CD8-positive, alpha-beta memory T cell (primary cell): ENCODE measurements around the gene METTL26. TPM values are rescaled to one million over a fixed set of nuclear protein-coding genes. Genes with fewer than 3 reads are reported as not detected.

Experiments used
- CTCF ChIA-PET: fragments of 350-600 bp; sonication (Branson Sonifier 250); formaldehyde crosslinking; loops from one replicate; lab custom pipeline; 2021; ENCODE audit warnings: antibody characterized with exemption; lab: Charles Lee
- POLR2A ChIA-PET: fragments of 350-600 bp; sonication (Branson Sonifier 250); formaldehyde crosslinking; loops from one replicate; lab custom pipeline; 2021; ENCODE audit warnings: antibody characterized with exemption; lab: Charles Lee
- DNase-seq, 5 donors: peaks; one replicate each; pipeline versions ENCODE4 v3.0.0 to v3.0.0-alpha.2; 2020 to 2022; ENCODE audit warnings: mixed read lengths in 1 of 5
- H3K27ac ChIP-seq: one replicate; pipeline ENCODE4 v1.7.0; 2013; ENCODE audit warnings: low read depth, mild to moderate bottlenecking, low read length, moderate library complexity
- H3K27me3 ChIP-seq: 2 replicates; pipeline ENCODE4 v1.7.0; 2013; ENCODE audit warnings: low read length, mild to moderate bottlenecking; ENCODE audit not compliant: insufficient read depth, poor library complexity, severe bottlenecking
- H3K36me3 ChIP-seq: 2 replicates; pipeline ENCODE4 v1.7.0; 2013; ENCODE audit warnings: mild to moderate bottlenecking, low read length, moderate library complexity; ENCODE audit not compliant: insufficient read depth
- H3K4me1 ChIP-seq: 2 replicates; pipeline ENCODE4 v1.7.0; 2013; ENCODE audit warnings: mild to moderate bottlenecking, low read length, moderate library complexity; ENCODE audit not compliant: insufficient read depth
- H3K4me3 ChIP-seq: 2 replicates; pipeline ENCODE4 v1.7.0; 2013; ENCODE audit warnings: mild to moderate bottlenecking, low read length
- H3K9me3 ChIP-seq: 2 replicates; pipeline ENCODE4 v1.7.0; 2013; ENCODE audit warnings: mild to moderate bottlenecking, low read length
- H3K27ac Mint-ChIP-seq, 8 donors: one replicate each; pipeline ENCODE4 v1.8.0; 2020 to 2021; ENCODE audit warnings: mixed read lengths in 8 of 8, mild to moderate bottlenecking in 6 of 8, inconsistent platforms in 3 of 8, moderate library complexity in 3 of 8
- H3K27me3 Mint-ChIP-seq, 2 donors: one replicate each; pipeline ENCODE4 v1.8.0; 2020 to 2021; ENCODE audit warnings: mixed read lengths in 2 of 2, mild to moderate bottlenecking in 1 of 2, moderate library complexity in 1 of 2
- H3K36me3 Mint-ChIP-seq, 3 donors: one replicate each; pipeline ENCODE4 v1.8.0; 2020 to 2021; ENCODE audit warnings: mixed read lengths in 3 of 3, inconsistent platforms in 1 of 3, mild to moderate bottlenecking in 1 of 3
- H3K4me1 Mint-ChIP-seq, 3 donors: one replicate each; pipeline ENCODE4 v1.8.0; 2020 to 2021; ENCODE audit warnings: mixed read lengths in 3 of 3, inconsistent platforms in 1 of 3, mild to moderate bottlenecking in 1 of 3
- H3K4me3 Mint-ChIP-seq, 7 donors: one replicate each; pipeline ENCODE4 v1.8.0; 2020 to 2021; ENCODE audit warnings: mixed read lengths in 7 of 7, mild to moderate bottlenecking in 6 of 7, moderate library complexity in 4 of 7, inconsistent platforms in 2 of 7
- H3K9me3 Mint-ChIP-seq, 5 donors: one replicate each; pipeline ENCODE4 v1.8.0; 2020 to 2022; ENCODE audit warnings: mixed read lengths in 5 of 5, mild to moderate bottlenecking in 3 of 5, moderate library complexity in 2 of 5, inconsistent platforms in 1 of 5
- polyA plus RNA-seq: library from polyadenylated mRNA; unstranded; fragments of 300-500 nt; fragmentation: Illumina TruSeq; gene quantifications from one replicate; pipeline ENCODE4 v1.2.3, GENCODE V29; 2021
- total RNA-seq, 2 experiments: library from RNA; stranded (reverse); gene quantifications; one replicate each; pipeline ENCODE4 v1.2.3, GENCODE V29; 2021

METTL26 gene
- total and polyA plus RNA-seq, 3 experiments from 2014 or later: 97.4 to 129 (median 129) TPM

GRCh38 chr16:620700-621525 is 15.2 kb downstream of the METTL26 start:
- no peaks in the 10 kb centered on the region for H3K9me3 Mint-ChIP-seq
- no peak overlapping the region for H3K4me3 Mint-ChIP-seq
- ChIA-PET CTCF (no interaction called here), POLR2A (no interaction called here)
- H3K36me3 ChIP-seq: no peaks in the 10 kb centered on the region
- H3K9me3 ChIP-seq: no peaks in the 10 kb centered on the region
- peaks cover 0 to 11% (median 0%) of the 10 kb centered on the region in 3 donors for H3K36me3 Mint-ChIP-seq
- no peak overlapping the region for H3K27ac Mint-ChIP-seq
- H3K27me3 ChIP-seq: no peaks in the 10 kb centered on the region
- no peak overlapping the region for H3K4me3 ChIP-seq
- H3K4me1 ChIP-seq: no peaks in the 10 kb centered on the region
- DNase-seq: peak in 1 of 5 donors; percentile 45
- H3K27me3 Mint-ChIP-seq: no peaks in the 10 kb centered on the region
- H3K4me1 Mint-ChIP-seq: no peaks in the 10 kb centered on the region
- no peak overlapping the region for H3K27ac ChIP-seq

GRCh38 chr16:619476-620100 is 16.5 kb downstream of the METTL26 start:
- Histone ChIP-seq H3K36me3 (no peaks in the 10 kb centered on the region), H3K4me1 (no peaks in the 10 kb centered on the region), H3K27ac (no peak overlapping the region), H3K27me3 (no peaks in the 10 kb centered on the region), H3K4me3 (no peak overlapping the region), H3K9me3 (no peaks in the 10 kb centered on the region)
- Mint-ChIP-seq H3K27me3 (no peaks in the 10 kb centered on the region), H3K4me3 (no peak overlapping the region), H3K36me3 (peaks cover 0 to 9% (median 0%) of the 10 kb centered on the region in 3 donors), H3K27ac (no peak overlapping the region), H3K4me1 (no peaks in the 10 kb centered on the region), H3K9me3 (no peaks in the 10 kb centered on the region)
- no peak for DNase-seq
- ChIA-PET POLR2A (no interaction called here), CTCF (no interaction called here)

- Mint-ChIP-seq H3K4me3 (no peak overlapping the region), H3K9me3 (no peaks in the 10 kb centered on the region), H3K27ac (no peak overlapping the region), H3K27me3 (no peaks in the 10 kb centered on the region), H3K4me1 (no peaks in the 10 kb centered on the region), H3K36me3 (peaks cover 0 to 10% (median 0%) of the 10 kb centered on the region in 3 donors)
- no peaks in the 10 kb centered on the region for H3K9me3 ChIP-seq
- H3K4me1 ChIP-seq: no peaks in the 10 kb centered on the region
- H3K4me3 ChIP-seq: no peak overlapping the region
- no peaks in the 10 kb centered on the region for H3K27me3 ChIP-seq
- CTCF ChIA-PET: no interaction called here
- POLR2A ChIA-PET: no interaction called here
- no peaks in the 10 kb centered on the region for H3K36me3 ChIP-seq
- no peak for DNase-seq
- no peak overlapping the region for H3K27ac ChIP-seq
Measured at GRCh38 chr16:617855-618254, 18.2 kb downstream of the METTL26 start.

GRCh38 chr16:616733-617586 is 19.1 kb downstream of the METTL26 start:
- no peaks in the 10 kb centered on the region for H3K27me3 Mint-ChIP-seq

GRCh38 chr16:615122-615521 is 21.0 kb downstream of the METTL26 start:
- Histone ChIP-seq H3K36me3 (no peaks in the 10 kb centered on the region), H3K27me3 (no peaks in the 10 kb centered on the region), H3K4me3 (no peak overlapping the region), H3K9me3 (no peaks in the 10 kb centered on the region), H3K27ac (no peak overlapping the region), H3K4me1 (no peaks in the 10 kb centered on the region)
- Mint-ChIP-seq H3K36me3 (peaks cover 0 to 7% (median 0%) of the 10 kb centered on the region in 3 donors), H3K27me3 (no peaks in the 10 kb centered on the region), H3K4me3 (no peak overlapping the region), H3K4me1 (peaks cover 3 to 5% (median 5%) of the 10 kb centered on the region in 3 donors), H3K27ac (peak overlapping the region in 1 of 8 donors; percentile 42), H3K9me3 (no peaks in the 10 kb centered on the region)
- no peak for DNase-seq
- POLR2A ChIA-PET: no interaction called here
- CTCF ChIA-PET: no interaction called here

More at GRCh38 chr16:616733-617586, 19.1 kb downstream of the METTL26 start:
- no peaks in the 10 kb centered on the region for H3K36me3 ChIP-seq
- H3K9me3 ChIP-seq: no peaks in the 10 kb centered on the region
- H3K4me3 ChIP-seq: no peak overlapping the region
- no peak overlapping the region for H3K27ac ChIP-seq
- Mint-ChIP-seq H3K36me3 (peaks cover 0 to 10% (median 0%) of the 10 kb centered on the region in 3 donors), H3K27ac (no peak overlapping the region), H3K9me3 (no peaks in the 10 kb centered on the region), H3K4me3 (no peak overlapping the region), H3K4me1 (no peaks in the 10 kb centered on the region)
- no peaks in the 10 kb centered on the region for H3K27me3 ChIP-seq
- H3K4me1 ChIP-seq: no peaks in the 10 kb centered on the region
- ChIA-PET CTCF (no interaction called here), POLR2A (no interaction called here)
- DNase-seq: no peak

- no peak overlapping the region for H3K4me3 Mint-ChIP-seq
- no peaks in the 10 kb centered on the region for H3K27me3 ChIP-seq
- DNase-seq: peak; percentile 42 to 65 (median 49)
- H3K27ac ChIP-seq: no peak overlapping the region
- H3K4me1 ChIP-seq: no peaks in the 10 kb centered on the region
- no peaks in the 10 kb centered on the region for H3K9me3 Mint-ChIP-seq
- H3K36me3 ChIP-seq: no peaks in the 10 kb centered on the region
- peak overlapping the region in 2 of 8 donors; percentile 30 to 52 for H3K27ac Mint-ChIP-seq
- peaks cover 0 to 1% of the 10 kb centered on the region in 2 donors for H3K27me3 Mint-ChIP-seq
- no peak overlapping the region for H3K4me3 ChIP-seq
- peaks cover 0 to 5% (median 0%) of the 10 kb centered on the region in 3 donors for H3K36me3 Mint-ChIP-seq
- ChIA-PET CTCF (interaction anchor here (0.8 to 1.7 kb wide), 3 partner anchors 15 to 31 kb away, joined by 3 to 5 read pairs (median 4); no protein-coding TSS in a partner anchor), POLR2A (no interaction called here)
- H3K9me3 ChIP-seq: no peaks in the 10 kb centered on the region
- H3K4me1 Mint-ChIP-seq: peaks cover 3 to 7% (median 7%) of the 10 kb centered on the region in 3 donors
Measured at GRCh38 chr16:610513-611381, 25.4 kb downstream of the METTL26 start.

- Mint-ChIP-seq H3K27ac (peak overlapping the region in 1 of 8 donors; percentile 65), H3K36me3 (peaks cover 0 to 5% (median 0%) of the 10 kb centered on the region in 3 donors), H3K27me3 (peaks cover 0 to 1% of the 10 kb centered on the region in 2 donors), H3K4me1 (peaks cover 3 to 7% (median 7%) of the 10 kb centered on the region in 3 donors), H3K9me3 (no peaks in the 10 kb centered on the region), H3K4me3 (no peak overlapping the region)
- ChIA-PET POLR2A (no interaction called here), CTCF (interaction anchor here (0.8 to 1.7 kb wide), 3 partner anchors 14 to 31 kb away, joined by 3 to 5 read pairs (median 4); no protein-coding TSS in a partner anchor)
- H3K27me3 ChIP-seq: no peaks in the 10 kb centered on the region
- no peaks in the 10 kb centered on the region for H3K4me1 ChIP-seq
- DNase-seq: no peak
- H3K9me3 ChIP-seq: no peaks in the 10 kb centered on the region
- H3K36me3 ChIP-seq: no peaks in the 10 kb centered on the region
- no peak overlapping the region for H3K4me3 ChIP-seq
- no peak overlapping the region for H3K27ac ChIP-seq
Measured at GRCh38 chr16:609984-610383, 26.1 kb downstream of the METTL26 start.
